HepG2 (cell line): ENCODE results near the gene ZFAND2B. TPM values are rescaled to one million over a fixed set of nuclear protein-coding genes. Genes with fewer than 3 reads are reported as not detected.
A peak's percentile ranks its signal among the peaks of the same experiment; 100 is the strongest.

Source experiments
- ARHGAP35 ChIP-seq: sonication (generic); formaldehyde crosslinking; IDR thresholded peaks from 2 replicates; pipeline ENCODE4 v1.9.0; 2022; ENCODE audit warnings: mild to moderate bottlenecking, inconsistent platforms, moderate library complexity, missing genetic modification reagents, borderline replicate concordance
- ATF7 ChIP-seq, 2 experiments: fragments of 450-650 bp in 1 of 2; sonication (generic) in 1 of 2; formaldehyde crosslinking in 1 of 2; IDR thresholded peaks; 2 replicates each; pipeline versions ENCODE4 v1.4.0 to v1.6.1; 2016 to 2020; ENCODE audit warnings: antibody characterized with exemption in 1 of 2, mild to moderate bottlenecking in 1 of 2, missing genetic modification reagents in 1 of 2
- CBX5 ChIP-seq: sonication (generic); formaldehyde crosslinking; IDR thresholded peaks from 2 replicates; pipeline ENCODE4 v1.4.0; 2020; ENCODE audit warnings: missing genetic modification reagents, borderline replicate concordance
- CCAR2 ChIP-seq: fragments of 200-400 bp; formaldehyde crosslinking; optimal IDR thresholded peaks from 2 replicates; pipeline ENCODE3; 2018; ENCODE audit warnings: low read depth, mild to moderate bottlenecking, low read length, moderate library complexity
- GABPB1 ChIP-seq: IDR thresholded peaks from 2 replicates; pipeline ENCODE4 v1.6.1; 2016; ENCODE audit warnings: mild to moderate bottlenecking, missing genetic modification reagents, moderate library complexity, missing compliant biosample characterization
- GLI4 ChIP-seq: sonication (generic); formaldehyde crosslinking; IDR thresholded peaks from 2 replicates; pipeline ENCODE4 v1.5.1; 2020; ENCODE audit warnings: missing genetic modification reagents, mild to moderate bottlenecking, moderate library complexity, borderline replicate concordance
- GTF2F1 ChIP-seq: fragments of 150-350 bp; IDR thresholded peaks from 2 replicates; pipeline ENCODE4 v1.6.1; 2014; ENCODE audit warnings: low read length
- GZF1 ChIP-seq: sonication (generic); formaldehyde crosslinking; IDR thresholded peaks from 2 replicates; pipeline ENCODE4 v1.5.1; 2020; ENCODE audit warnings: mild to moderate bottlenecking, missing genetic modification reagents
- HES4 ChIP-seq: sonication (generic); formaldehyde crosslinking; IDR thresholded peaks from 2 replicates; pipeline ENCODE4 v1.9.0; 2021; ENCODE audit warnings: mild to moderate bottlenecking, missing genetic modification reagents, borderline replicate concordance
- HMG20A ChIP-seq: IDR thresholded peaks from 2 replicates; pipeline ENCODE4 v1.6.1; 2016; ENCODE audit warnings: borderline replicate concordance
- HOXA7 ChIP-seq: sonication (generic); formaldehyde crosslinking; IDR thresholded peaks from 2 replicates; pipeline ENCODE4 v1.8.1; 2022; ENCODE audit warnings: mild to moderate bottlenecking, missing genetic modification reagents, moderate library complexity
- JDP2 ChIP-seq: sonication (generic); formaldehyde crosslinking; IDR thresholded peaks from 2 replicates; pipeline ENCODE4 v1.8.1; 2022; ENCODE audit warnings: missing genetic modification reagents, borderline replicate concordance
- KAT2B ChIP-seq: fragments of 150-350 bp; IDR thresholded peaks from 2 replicates; pipeline ENCODE4 v1.6.1; 2014; ENCODE audit warnings: low read depth, low read length, borderline replicate concordance
- MIER2 ChIP-seq: IDR thresholded peaks from 2 replicates; pipeline ENCODE4 v1.6.1; 2016; ENCODE audit warnings: missing biosample characterization, missing genetic modification reagents
- MXD1 ChIP-seq: sonication (generic); formaldehyde crosslinking; IDR thresholded peaks from 2 replicates; pipeline ENCODE4 v1.4.0; 2020; ENCODE audit warnings: mild to moderate bottlenecking, missing genetic modification reagents
- NONO ChIP-seq, 2 experiments: fragments of 450-650 bp in 1 of 2; sonication (generic) in 1 of 2; formaldehyde crosslinking in 1 of 2; IDR thresholded peaks in 1 of 2; conservative IDR thresholded peaks in 1 of 2; 2 replicates each; pipeline versions ENCODE4 v1.6.1 to v1.8.0; 2017 to 2022; ENCODE audit warnings: mild to moderate bottlenecking in 1 of 2, missing genetic modification reagents in 1 of 2, moderate library complexity in 1 of 2
- PITX1 ChIP-seq: sonication (generic); formaldehyde crosslinking; IDR thresholded peaks from 2 replicates; pipeline ENCODE4 v1.5.1; 2020; ENCODE audit warnings: mild to moderate bottlenecking, missing genetic modification reagents
- TOE1 ChIP-seq: sonication (generic); formaldehyde crosslinking; IDR thresholded peaks from 2 replicates; pipeline ENCODE4 v1.4.0; 2020; ENCODE audit warnings: mild to moderate bottlenecking, missing genetic modification reagents
- ZNF354B ChIP-seq: sonication (generic); formaldehyde crosslinking; IDR thresholded peaks from 2 replicates; pipeline ENCODE4 v1.8.0; 2022; ENCODE audit warnings: mild to moderate bottlenecking, missing genetic modification reagents
- ZNF44 ChIP-seq: sonication (generic); formaldehyde crosslinking; IDR thresholded peaks from 2 replicates; pipeline ENCODE4 v1.5.1; 2020; ENCODE audit warnings: mild to moderate bottlenecking, missing genetic modification reagents
- ZNF543 ChIP-seq: sonication (generic); formaldehyde crosslinking; IDR thresholded peaks from 2 replicates; pipeline ENCODE4 v1.4.0; 2020; ENCODE audit warnings: mild to moderate bottlenecking, missing genetic modification reagents
- ZNF605 ChIP-seq: sonication (generic); formaldehyde crosslinking; IDR thresholded peaks from 2 replicates; pipeline ENCODE4 v1.8.0; 2022; ENCODE audit warnings: mild to moderate bottlenecking, missing genetic modification reagents
- ZNF703 ChIP-seq: sonication (generic); formaldehyde crosslinking; IDR thresholded peaks from 2 replicates; pipeline ENCODE4 v1.5.1; 2020; ENCODE audit warnings: missing genetic modification reagents, mild to moderate bottlenecking, moderate library complexity, borderline replicate concordance
- ZNF777 ChIP-seq: sonication (generic); formaldehyde crosslinking; IDR thresholded peaks from 2 replicates; pipeline ENCODE4 v1.4.0; 2020; ENCODE audit warnings: missing genetic modification reagents
- ZSCAN21 ChIP-seq: sonication (generic); formaldehyde crosslinking; IDR thresholded peaks from 2 replicates; pipeline ENCODE4 v1.8.0; 2022; ENCODE audit warnings: mild to moderate bottlenecking, missing genetic modification reagents, moderate library complexity, borderline replicate concordance
- ZSCAN22 ChIP-seq: sonication (generic); formaldehyde crosslinking; IDR thresholded peaks from 2 replicates; pipeline ENCODE4 v1.4.0; 2020; ENCODE audit warnings: mild to moderate bottlenecking, missing genetic modification reagents
- polyA plus RNA-seq, 8 experiments: library from polyadenylated mRNA; depleted of rRNA in 3 of 8; stranded (reverse) in 7 of 8; unstranded in 1 of 8; fragments of >200 nt; fragmentation: Illumina TruSeq in 4 of 8; extraction: Trizol in 4 of 8; gene quantifications; 2 replicates each; pipeline versions ENCODE4 v1.2.1 to v1.2.3, GENCODE V29; 2011 to 2016; ENCODE audit warnings: low read depth in 4 of 8, missing spikeins in 1 of 8, mixed read lengths in 1 of 8; ENCODE audit not compliant: insufficient read depth in 1 of 8
- total RNA-seq, 5 experiments: library from RNA; depleted of rRNA; stranded (reverse); fragments of >200 nt; fragmentation: Illumina TruSeq; extraction: Trizol; gene quantifications; 2 replicates each; pipeline ENCODE4 v1.2.3, GENCODE V29; 2016; ENCODE audit warnings: low read depth in 1 of 5
- TF ChIP-seq, protein P1 (sequence below): sonication (generic); formaldehyde crosslinking; IDR thresholded peaks from 2 replicates; pipeline ENCODE4 v1.4.0; 2020; ENCODE audit warnings: missing genetic modification reagents, mild to moderate bottlenecking, borderline replicate concordance

The ZFAND2B gene
- total and polyA plus RNA-seq, 2 of the 13 experiments (the other 11 are each of a cell fraction or from before 2014, with no cell fraction given) = 53.3 to 115 TPM

DNA sequence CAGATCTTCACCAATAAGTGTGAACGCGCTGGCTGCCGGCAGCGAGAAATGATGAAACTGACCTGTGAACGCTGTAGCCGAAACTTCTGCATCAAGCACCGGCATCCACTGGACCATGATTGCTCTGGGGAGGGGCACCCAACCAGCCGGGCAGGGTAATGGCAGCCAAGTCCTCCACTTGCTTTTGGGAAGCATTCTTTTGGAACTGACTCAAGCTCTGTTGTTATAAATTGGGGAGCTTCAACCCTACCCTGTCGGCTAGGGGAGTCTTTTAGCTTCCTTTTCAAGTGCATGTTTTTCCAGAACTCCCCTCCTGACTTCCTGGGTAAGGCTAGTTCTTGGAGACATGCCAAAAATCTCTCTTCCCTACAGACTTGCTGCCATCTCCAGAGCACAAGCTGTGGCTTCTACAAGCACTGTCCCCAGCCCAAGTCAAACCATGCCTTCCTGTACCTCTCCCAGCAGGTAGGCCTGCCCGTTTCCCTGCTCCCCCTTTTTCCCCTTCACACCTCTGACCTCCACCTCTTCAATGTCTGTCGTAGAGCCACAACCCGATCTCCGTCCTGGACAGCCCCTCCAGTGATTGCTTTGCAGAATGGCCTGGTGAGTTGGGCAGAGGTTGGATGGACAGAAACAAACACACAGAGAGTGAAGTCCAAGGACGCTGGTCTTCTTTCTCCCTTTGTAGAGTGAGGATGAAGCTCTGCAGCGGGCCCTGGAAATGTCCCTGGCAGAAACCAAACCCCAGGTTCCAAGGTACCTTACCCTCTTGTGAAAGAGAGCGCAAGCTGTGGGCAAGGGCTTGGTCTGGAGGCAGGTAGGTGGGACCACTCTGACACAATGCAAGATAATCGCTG lies 1.5 kb downstream of the ZFAND2B start (continued):
- peak; percentile 26 for TF ChIP-seq CCAR2
- no peak; the same call in 1 of the 2 replicates for TF ChIP-seq GLI4
- TF ChIP-seq KAT2B = no peak
- TF ChIP-seq ZNF354B = no peak
- TF ChIP-seq HMG20A = peak; percentile 78; the same call in 1 of the 2 replicates
- TF ChIP-seq HOXA7 (CRISPR knock-in tag) = no peak
- TF ChIP-seq MIER2 (CRISPR knock-in tag) = 0 out of 2 replicates have a peak, but pooled peaks have one; percentile 54
- TF ChIP-seq ZNF44 (CRISPR knock-in tag) = 0 out of 2 replicates have a peak, but pooled peaks have one; percentile 10
- peak; percentile 62; the same call in 1 of the 2 replicates for TF ChIP-seq CBX5
- no peak for TF ChIP-seq JDP2 (CRISPR knock-in tag)
- TF ChIP-seq GTF2F1 = no peak
- no peak for TF ChIP-seq NONO (IDR thresholded peaks at IDR 0.05)
- TF ChIP-seq NONO (CRISPR knock-in tag; conservative IDR thresholded peaks at IDR 0.05) = peak; percentile 95
- no peak for TF ChIP-seq ARHGAP35
- TF ChIP-seq ZNF605 (CRISPR knock-in tag) = no peak; the same call in 1 of the 2 replicates
- no peak for TF ChIP-seq TOE1 (CRISPR knock-in tag)
- peak; percentile 24; the same call in 1 of the 2 replicates for TF ChIP-seq GABPB1
- no peak for TF ChIP-seq ATF7 (IDR thresholded peaks at IDR 0.05)
- TF ChIP-seq ATF7 (CRISPR knock-in tag; IDR thresholded peaks at IDR 0.05) = no peak
- TF ChIP-seq PITX1 (CRISPR knock-in tag) = peak; percentile 32; the same call in 1 of the 2 replicates
- TF ChIP-seq ZSCAN21 (CRISPR knock-in tag) = peak; percentile 47; the same call in 1 of the 2 replicates
- no peak for TF ChIP-seq GZF1 (CRISPR knock-in tag)
- no peak for TF ChIP-seq ZNF703 (CRISPR knock-in tag)
- no peak; the same call in 1 of the 2 replicates for TF ChIP-seq ZNF777 (CRISPR knock-in tag)
- TF ChIP-seq ZSCAN22 = no peak
- TF ChIP-seq HES4 = no peak
- TF ChIP-seq MXD1 (CRISPR knock-in tag) = peak; percentile 10; the same call in 1 of the 2 replicates
- TF ChIP-seq, protein P1, sequence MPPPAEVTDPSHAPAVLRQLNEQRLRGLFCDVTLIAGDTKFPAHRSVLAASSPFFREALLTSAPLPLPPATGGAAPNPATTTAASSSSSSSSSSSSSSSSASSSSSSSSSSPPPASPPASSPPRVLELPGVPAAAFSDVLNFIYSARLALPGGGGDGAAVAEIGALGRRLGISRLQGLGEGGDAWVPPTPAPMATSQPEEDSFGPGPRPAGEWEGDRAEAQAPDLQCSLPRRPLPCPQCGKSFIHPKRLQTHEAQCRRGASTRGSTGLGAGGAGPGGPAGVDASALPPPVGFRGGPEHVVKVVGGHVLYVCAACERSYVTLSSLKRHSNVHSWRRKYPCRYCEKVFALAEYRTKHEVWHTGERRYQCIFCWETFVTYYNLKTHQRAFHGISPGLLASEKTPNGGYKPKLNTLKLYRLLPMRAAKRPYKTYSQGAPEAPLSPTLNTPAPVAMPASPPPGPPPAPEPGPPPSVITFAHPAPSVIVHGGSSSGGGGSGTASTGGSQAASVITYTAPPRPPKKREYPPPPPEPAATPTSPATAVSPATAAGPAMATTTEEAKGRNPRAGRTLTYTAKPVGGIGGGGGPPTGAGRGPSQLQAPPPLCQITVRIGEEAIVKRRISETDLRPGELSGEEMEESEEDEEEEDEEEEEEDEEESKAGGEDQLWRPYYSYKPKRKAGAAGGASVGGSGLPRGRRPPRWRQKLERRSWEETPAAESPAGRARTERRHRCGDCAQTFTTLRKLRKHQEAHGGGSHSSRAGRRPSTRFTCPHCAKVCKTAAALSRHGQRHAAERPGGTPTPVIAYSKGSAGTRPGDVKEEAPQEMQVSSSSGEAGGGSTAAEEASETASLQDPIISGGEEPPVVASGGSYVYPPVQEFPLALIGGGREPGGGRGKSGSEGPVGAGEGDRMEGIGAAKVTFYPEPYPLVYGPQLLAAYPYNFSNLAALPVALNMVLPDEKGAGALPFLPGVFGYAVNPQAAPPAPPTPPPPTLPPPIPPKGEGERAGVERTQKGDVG (CRISPR knock-in tag) = peak; percentile 18; the same call in 1 of the 2 replicates
- no peak for TF ChIP-seq ZNF543 (CRISPR knock-in tag)
